PFSK-1 (cell line): ENCODE data around the gene SPTBN1.

ENCODE experiments used
- FOXP2 ChIP-seq: optimal IDR thresholded peaks from 2 replicates; pipeline ENCODE3; 2011; ENCODE audit warnings: borderline replicate concordance, control low read depth, inconsistent platforms; ENCODE audit not compliant: insufficient read depth; ENCODE audit errors: extremely low read length, extremely low read depth
- POLR2AphosphoS5 ChIP-seq: IDR thresholded peaks from 2 replicates; pipeline ENCODE4 v1.6.1; 2012; ENCODE audit warnings: low read depth, mild to moderate bottlenecking, control low read depth, low read length, moderate library complexity
- SIN3A ChIP-seq: IDR thresholded peaks from 2 replicates; pipeline ENCODE4 v1.6.1; 2012; ENCODE audit warnings: mild to moderate bottlenecking, low read length, moderate library complexity, borderline replicate concordance; ENCODE audit not compliant: insufficient read depth
- TAF1 ChIP-seq: IDR thresholded peaks from 2 replicates; pipeline ENCODE4 v1.6.1; 2012; ENCODE audit warnings: low read length, control low read depth, borderline replicate concordance; ENCODE audit not compliant: insufficient read depth
- TF ChIP-seq, protein P1 (sequence below), 2 experiments: IDR thresholded peaks; 2 replicates each; pipeline versions ENCODE4 v1.6.1 to v1.8.0; 2011 to 2012; ENCODE audit warnings: low read depth in 2 of 2, low read length in 2 of 2, control low read depth in 1 of 2, inconsistent platforms in 1 of 2, mild to moderate bottlenecking in 1 of 2, moderate library complexity in 1 of 2; ENCODE audit not compliant: insufficient read depth in 1 of 2

The SPTBN1 gene

DNA sequence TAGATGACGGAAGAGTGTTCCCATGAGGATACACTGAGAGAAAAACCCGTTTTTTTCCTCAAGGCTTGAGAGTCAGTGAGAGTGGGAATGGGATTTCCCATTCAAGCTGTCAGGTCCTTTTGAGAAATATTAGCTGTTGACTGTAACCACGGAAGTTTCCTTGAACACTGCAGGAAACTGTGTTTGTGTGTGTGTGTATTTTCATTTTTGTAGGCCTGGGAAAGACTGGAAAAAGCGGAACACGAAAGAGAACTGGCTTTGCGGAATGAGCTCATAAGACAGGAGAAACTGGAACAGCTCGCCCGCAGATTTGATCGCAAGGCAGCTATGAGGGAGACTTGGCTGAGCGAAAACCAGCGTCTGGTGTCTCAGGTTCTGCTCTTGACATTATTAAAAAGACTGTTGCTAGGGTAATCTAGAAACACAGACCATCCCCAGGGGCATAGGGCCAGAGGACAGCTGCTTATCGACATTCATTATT is 168.5 kb downstream of the SPTBN1 start:
- TF ChIP-seq FOXP2, result no peak
- TF ChIP-seq, protein P1, sequence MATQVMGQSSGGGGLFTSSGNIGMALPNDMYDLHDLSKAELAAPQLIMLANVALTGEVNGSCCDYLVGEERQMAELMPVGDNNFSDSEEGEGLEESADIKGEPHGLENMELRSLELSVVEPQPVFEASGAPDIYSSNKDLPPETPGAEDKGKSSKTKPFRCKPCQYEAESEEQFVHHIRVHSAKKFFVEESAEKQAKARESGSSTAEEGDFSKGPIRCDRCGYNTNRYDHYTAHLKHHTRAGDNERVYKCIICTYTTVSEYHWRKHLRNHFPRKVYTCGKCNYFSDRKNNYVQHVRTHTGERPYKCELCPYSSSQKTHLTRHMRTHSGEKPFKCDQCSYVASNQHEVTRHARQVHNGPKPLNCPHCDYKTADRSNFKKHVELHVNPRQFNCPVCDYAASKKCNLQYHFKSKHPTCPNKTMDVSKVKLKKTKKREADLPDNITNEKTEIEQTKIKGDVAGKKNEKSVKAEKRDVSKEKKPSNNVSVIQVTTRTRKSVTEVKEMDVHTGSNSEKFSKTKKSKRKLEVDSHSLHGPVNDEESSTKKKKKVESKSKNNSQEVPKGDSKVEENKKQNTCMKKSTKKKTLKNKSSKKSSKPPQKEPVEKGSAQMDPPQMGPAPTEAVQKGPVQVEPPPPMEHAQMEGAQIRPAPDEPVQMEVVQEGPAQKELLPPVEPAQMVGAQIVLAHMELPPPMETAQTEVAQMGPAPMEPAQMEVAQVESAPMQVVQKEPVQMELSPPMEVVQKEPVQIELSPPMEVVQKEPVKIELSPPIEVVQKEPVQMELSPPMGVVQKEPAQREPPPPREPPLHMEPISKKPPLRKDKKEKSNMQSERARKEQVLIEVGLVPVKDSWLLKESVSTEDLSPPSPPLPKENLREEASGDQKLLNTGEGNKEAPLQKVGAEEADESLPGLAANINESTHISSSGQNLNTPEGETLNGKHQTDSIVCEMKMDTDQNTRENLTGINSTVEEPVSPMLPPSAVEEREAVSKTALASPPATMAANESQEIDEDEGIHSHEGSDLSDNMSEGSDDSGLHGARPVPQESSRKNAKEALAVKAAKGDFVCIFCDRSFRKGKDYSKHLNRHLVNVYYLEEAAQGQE (IDR thresholded peaks at IDR 0.05; ENCODE audit: insufficient read depth in 1 of 2, low read depth in 2 of 2, low read length in 2 of 2), result no peak
- no peak for TF ChIP-seq TAF1
- TF ChIP-seq SIN3A, result no peak
- no peak for TF ChIP-seq POLR2AphosphoS5

GRCh38 chr2:54626131-54626530 is 170.0 kb downstream of the SPTBN1 start:
- TF ChIP-seq FOXP2 (no peak), TAF1 (no peak), SIN3A (no peak)

DNA sequence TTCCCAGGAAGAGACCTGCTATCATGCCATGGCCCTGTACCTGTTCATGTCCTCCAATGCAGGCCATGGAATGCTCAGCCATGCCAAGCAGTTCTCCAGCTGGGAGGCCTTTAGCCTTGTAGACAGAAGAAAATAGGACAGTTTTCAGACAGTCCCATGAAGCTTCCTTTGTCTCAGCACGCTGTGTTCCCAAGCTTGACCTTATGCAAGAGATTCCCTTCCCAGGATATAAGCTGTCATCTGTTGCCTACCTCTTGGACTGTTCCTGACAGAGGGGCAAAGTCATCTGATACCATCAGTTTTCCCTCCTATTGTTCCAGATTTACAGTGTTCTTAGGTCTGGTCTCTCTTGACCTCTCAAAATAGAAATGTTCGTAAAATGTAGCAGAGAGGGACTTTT is 170.8 kb downstream of the SPTBN1 start:
- no peak for TF ChIP-seq SIN3A
- no peak for TF ChIP-seq FOXP2
- no peak for TF ChIP-seq POLR2AphosphoS5
- TF ChIP-seq, protein P1 (IDR thresholded peaks at IDR 0.05; ENCODE audit: insufficient read depth in 1 of 2, low read depth in 2 of 2, low read length in 2 of 2), result no peak
- no peak for TF ChIP-seq TAF1

DNA sequence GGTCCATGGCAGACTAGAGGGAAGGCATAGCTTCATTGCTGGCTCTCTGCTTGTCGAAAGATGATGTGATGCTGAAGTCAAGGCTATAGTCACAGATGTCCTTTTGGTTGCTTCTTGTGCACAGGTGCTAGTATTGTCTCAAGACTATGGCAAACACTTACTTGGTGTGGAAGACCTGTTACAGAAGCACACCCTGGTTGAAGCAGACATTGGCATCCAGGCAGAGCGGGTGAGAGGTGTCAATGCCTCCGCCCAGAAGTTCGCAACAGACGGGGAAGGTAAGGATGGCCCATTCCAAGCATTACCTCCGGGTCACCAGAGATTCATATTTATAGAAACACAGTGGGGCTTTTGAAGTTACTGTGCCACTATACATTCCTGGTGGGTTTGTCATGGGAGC is 171.8 kb downstream of the SPTBN1 start:
- TF ChIP-seq TAF1, result no peak
- TF ChIP-seq POLR2AphosphoS5, result no peak
- TF ChIP-seq FOXP2, result no peak
- TF ChIP-seq SIN3A, result no peak
- TF ChIP-seq, protein P1 (IDR thresholded peaks at IDR 0.05; ENCODE audit: insufficient read depth in 1 of 2, low read depth in 2 of 2, low read length in 2 of 2), result no peak

- TF ChIP-seq FOXP2 (no peak), TAF1 (no peak), POLR2AphosphoS5 (no peak), SIN3A (no peak)
- TF ChIP-seq, protein P1 (IDR thresholded peaks at IDR 0.05; ENCODE audit: insufficient read depth in 1 of 2, low read depth in 2 of 2, low read length in 2 of 2), result no peak
These were observed 172.3 kb downstream of the SPTBN1 start for GRCh38 chr2:54628418-54628817.
